H9 (cell line): ENCODE measurements around the gene MRPL30. TPM values are rescaled to one million over a fixed set of nuclear protein-coding genes. Genes with fewer than 3 reads are reported as not detected.
"Not testable (repeated sequence)": the region's sequence is repeated elsewhere in the genome, so short reads cannot be mapped to it uniquely, and the experiment has no call there.

Experiments
- DNase-seq: peaks from one replicate; pipeline ENCODE4 v3.0.0-alpha.2; 2017
- H2AFZ ChIP-seq: one replicate; pipeline ENCODE4 v1.6.1; 2013; ENCODE audit warnings: mild to moderate bottlenecking, low read length, control low read depth, moderate library complexity
- H2AK5ac ChIP-seq: 2 replicates; pipeline ENCODE4 v1.6.1; 2013; ENCODE audit warnings: low read length, control low read depth, mixed read lengths; ENCODE audit not compliant: insufficient read length
- H2BK120ac ChIP-seq: one replicate; pipeline ENCODE4 v1.6.1; 2013; ENCODE audit warnings: low read depth, mild to moderate bottlenecking, low read length, control low read depth, inconsistent platforms; ENCODE audit not compliant: poor library complexity, severe bottlenecking
- H2BK12ac ChIP-seq: 2 replicates; pipeline ENCODE4 v1.6.1; 2013; ENCODE audit warnings: low read length, control low read depth, mixed read lengths, low read depth; ENCODE audit not compliant: insufficient read length
- H2BK15ac ChIP-seq: 2 replicates; pipeline ENCODE4 v1.6.1; 2013; ENCODE audit warnings: low read depth, low read length, control low read depth
- H2BK20ac ChIP-seq: one replicate; pipeline ENCODE4 v1.6.1; 2013; ENCODE audit warnings: low read depth, mild to moderate bottlenecking, low read length, control low read depth, inconsistent platforms; ENCODE audit not compliant: poor library complexity, severe bottlenecking
- H2BK5ac ChIP-seq: 2 replicates; pipeline ENCODE4 v1.6.1; 2013; ENCODE audit warnings: low read length, control low read depth, mixed read lengths; ENCODE audit not compliant: insufficient read length
- H3K14ac ChIP-seq: 2 replicates; pipeline ENCODE4 v1.6.1; 2013; ENCODE audit warnings: low read length, control low read depth; ENCODE audit not compliant: insufficient read depth
- H3K18ac ChIP-seq: 2 replicates; pipeline ENCODE4 v1.6.1; 2013; ENCODE audit warnings: low read depth, mild to moderate bottlenecking, mixed read lengths, low read length, control low read depth; ENCODE audit not compliant: insufficient read length
- H3K23ac ChIP-seq: 2 replicates; pipeline ENCODE4 v1.6.1; 2013; ENCODE audit warnings: low read length, control low read depth, mixed read lengths, low read depth; ENCODE audit not compliant: insufficient read length
- H3K23me2 ChIP-seq: 2 replicates; pipeline ENCODE4 v1.6.1; 2013; ENCODE audit warnings: low read depth, mild to moderate bottlenecking, mixed read lengths, low read length, control low read depth; ENCODE audit not compliant: insufficient read length, poor library complexity, severe bottlenecking
- H3K27ac ChIP-seq: 2 replicates; pipeline ENCODE4 v1.5.1; 2013; ENCODE audit warnings: low read length, control low read depth, mixed read lengths, low read depth; ENCODE audit not compliant: insufficient read length
- H3K27me3 ChIP-seq: 2 replicates; pipeline ENCODE4 v1.6.1; 2013; ENCODE audit warnings: low read length, control low read depth, inconsistent platforms; ENCODE audit not compliant: insufficient read depth
- H3K4ac ChIP-seq: 2 replicates; pipeline ENCODE4 v1.6.1; 2013; ENCODE audit warnings: low read depth, mild to moderate bottlenecking, control low read depth, inconsistent platforms, low read length, moderate library complexity
- H3K4me1 ChIP-seq: 2 replicates; pipeline ENCODE4 v1.6.1; 2013; ENCODE audit warnings: low read length, control low read depth, inconsistent platforms; ENCODE audit not compliant: insufficient read depth
- H3K4me2 ChIP-seq: 2 replicates; pipeline ENCODE4 v1.6.1; 2013; ENCODE audit warnings: low read length, control low read depth, mixed read lengths; ENCODE audit not compliant: insufficient read length, insufficient read depth
- H3K56ac ChIP-seq: 2 replicates; pipeline ENCODE4 v1.6.1; 2013; ENCODE audit warnings: low read depth, mild to moderate bottlenecking, mixed read lengths, low read length, control low read depth; ENCODE audit not compliant: insufficient read length
- H3K79me1 ChIP-seq: 2 replicates; pipeline ENCODE4 v1.6.1; 2013; ENCODE audit warnings: low read depth, mild to moderate bottlenecking, moderate library complexity, low read length, control low read depth, inconsistent platforms; ENCODE audit not compliant: insufficient read depth, poor library complexity, severe bottlenecking
- H3K79me2 ChIP-seq: 2 replicates; pipeline ENCODE4 v1.6.1; 2013; ENCODE audit warnings: low read length, control low read depth, inconsistent platforms; ENCODE audit not compliant: insufficient read depth
- H3K9ac ChIP-seq: 2 replicates; pipeline ENCODE4 v1.6.1; 2013; ENCODE audit warnings: low read length, control low read depth, mixed read lengths; ENCODE audit not compliant: insufficient read length; ENCODE audit errors: extremely low read depth
- H3K9me3 ChIP-seq: one replicate; pipeline ENCODE4 v1.6.1; 2013; ENCODE audit warnings: low read depth, low read length, inconsistent platforms; ENCODE audit not compliant: control insufficient read depth
- H3T11ph ChIP-seq: one replicate; pipeline ENCODE4 v1.6.1; 2013; ENCODE audit warnings: mild to moderate bottlenecking, low read length, control low read depth, inconsistent platforms
- H4K20me1 ChIP-seq: one replicate; pipeline ENCODE4 v1.6.1; 2013; ENCODE audit not compliant: control insufficient read depth, insufficient read length, insufficient read depth
- H4K5ac ChIP-seq: 2 replicates; pipeline ENCODE4 v1.6.1; 2013; ENCODE audit warnings: low read depth, mild to moderate bottlenecking, mixed read lengths, low read length, control low read depth; ENCODE audit not compliant: insufficient read length
- H4K8ac ChIP-seq: replicated peaks from 2 replicates; pipeline ENCODE4 v1.6.1; 2013; ENCODE audit warnings: low read length, control low read depth, mixed read lengths, low read depth; ENCODE audit not compliant: insufficient read length
- H4K91ac ChIP-seq: 2 replicates; pipeline ENCODE4 v1.6.1; 2013; ENCODE audit warnings: low read depth, mild to moderate bottlenecking, moderate library complexity, mixed read lengths, low read length, control low read depth; ENCODE audit not compliant: insufficient read length
- H3K27ac Mint-ChIP-seq, 3 experiments: 2 replicates in 2 of 3; 3 replicates in 1 of 3; pipeline ENCODE4 v1.8.0; 2020 to 2021; ENCODE audit warnings: mixed read lengths in 3 of 3, mild to moderate bottlenecking in 1 of 3, moderate library complexity in 1 of 3
- H3K27me3 Mint-ChIP-seq: 2 replicates; pipeline ENCODE4 v1.8.0; 2021; ENCODE audit warnings: low read depth, mild to moderate bottlenecking, moderate library complexity, mixed read lengths
- H3K36me3 Mint-ChIP-seq, 3 experiments: 2 replicates in 2 of 3; 3 replicates in 1 of 3; pipeline ENCODE4 v1.8.0; 2020 to 2021; ENCODE audit warnings: low read depth in 3 of 3, mixed read lengths in 3 of 3; ENCODE audit not compliant: insufficient read depth in 1 of 3
- H3K4me1 Mint-ChIP-seq, 2 experiments: 2 replicates each; pipeline ENCODE4 v1.8.0; 2020; ENCODE audit warnings: mixed read lengths in 2 of 2
- H3K4me3 Mint-ChIP-seq, 2 experiments: 2 replicates in 1 of 2; 3 replicates in 1 of 2; pipeline ENCODE4 v1.8.0; 2020 to 2021; ENCODE audit warnings: mild to moderate bottlenecking in 2 of 2, mixed read lengths in 2 of 2, moderate library complexity in 1 of 2
- H3K9me3 Mint-ChIP-seq, 2 experiments: 2 replicates in 1 of 2; 3 replicates in 1 of 2; pipeline ENCODE4 v1.8.0; 2020; ENCODE audit warnings: mild to moderate bottlenecking in 2 of 2, mixed read lengths in 2 of 2, moderate library complexity in 1 of 2
- CTCF ChIP-seq: fragments of 200-600 bp; sonication (generic); conservative IDR thresholded peaks from 3 replicates; pipeline ENCODE4 v1.8.0; 2021; ENCODE audit warnings: antibody characterized with exemption, mild to moderate bottlenecking
- WGBS: extraction: QIAGEN DNeasy Blood & Tissue Kit; methylation state at CpG from one replicate; pipeline ENCODE4 v1.1.7; 2013; ENCODE audit warnings: missing lambda C conversion rate, low lambda C conversion rate, mixed read lengths; ENCODE audit not compliant: insufficient read length; ENCODE audit errors: extremely low coverage; 5-methylcytosine and 5-hydroxymethylcytosine counted together
- long read RNA-seq: library from polyadenylated mRNA; unstranded; transcript quantifications from one replicate; pipeline ENCODE4 v2.0.0, GENCODE V29; 2020
- total RNA-seq: library from RNA; stranded (reverse); gene quantifications from 2 replicates; pipeline ENCODE4 v1.2.1, GENCODE V29; 2021

Gene MRPL30
- total RNA-seq, result 50.8 and 51.4 TPM in 2 replicates
- long read RNA-seq, transcript MRPL30-201 (6 exons, 2,605 nt), result major isoform, 104 of 140 reads
- long read RNA-seq, partial matches to known transcripts, result 8 of 140 reads
- long read RNA-seq, other reads (novel, unspliced or antisense), result 26 of 140 reads

- Histone ChIP-seq H3K9me3 (no peaks in the 10 kb centered on the region), H2BK5ac (no peak within 1 kb of the TSS), H3K14ac (peak within 1 kb of the TSS; percentile 46; the same call in 1 of the 2 replicates), H3K27ac (peak within 1 kb of the TSS; percentile 31), H4K20me1 (no peaks in the 10 kb centered on the region), H4K5ac (no peak within 1 kb of the TSS), H2BK120ac (no peak within 1 kb of the TSS), H3K79me1 (peaks cover 3% of the 10 kb centered on the region), H4K8ac (no peak within 1 kb of the TSS), H2BK15ac (no peak within 1 kb of the TSS), H2BK20ac (no peak within 1 kb of the TSS), H4K91ac (no peak within 1 kb of the TSS), H2AFZ (no peak within 1 kb of the TSS), H2AK5ac (no peak within 1 kb of the TSS), H3K4ac (no peak within 1 kb of the TSS; the same call in 1 of the 2 replicates), H2BK12ac (no peak within 1 kb of the TSS), H3K56ac (no peak within 1 kb of the TSS), H3K79me2 (peaks cover 18% of the 10 kb centered on the region; the same call in 1 of the 2 replicates), H3T11ph (no peak within 1 kb of the TSS), H3K23ac (no peak within 1 kb of the TSS), H3K23me2 (peaks cover 3% of the 10 kb centered on the region), H3K27me3 (no peaks in the 10 kb centered on the region), H3K18ac (peak within 1 kb of the TSS; percentile 41), H3K9ac (peak within 1 kb of the TSS; percentile 82), H3K4me2 (peak within 1 kb of the TSS; percentile 78), H3K4me1 (no peaks in the 10 kb centered on the region)
- peaks cover 20 to 21% of the 10 kb centered on the region in 2 experiments for H3K4me1 Mint-ChIP-seq
- no peak for TF ChIP-seq CTCF
- no peaks in the 10 kb centered on the region for H3K9me3 Mint-ChIP-seq
- H3K27me3 Mint-ChIP-seq, result no peaks in the 10 kb centered on the region
- H3K4me3 Mint-ChIP-seq, result peak within 1 kb of the TSS; percentile 99 to 100
- H3K36me3 Mint-ChIP-seq, result peaks cover 0 to 10% (median 4%) of the 10 kb centered on the region in 3 experiments; a peak in 6 of 7 replicates
- peak; percentile 94 for DNase-seq
- peak within 1 kb of the TSS; percentile 98 to 99 (median 99) for H3K27ac Mint-ChIP-seq
- WGBS, result no CpG with 5 or more reads among the region's 39 CpGs
Measured at GRCh38 chr2:99180755-99181623, at the start of gene MRPL30, which contains the start of gene MITD1. MRPL30 (plus strand) TSS chr2:99181184; CDS start chr2:99186204, 5,020 bp downstream. MITD1 (minus strand) TSS chr2:99181058; CDS start chr2:99180981, 77 bp downstream.

GRCh38 chr2:99135044-99135556 is 45.9 kb upstream of the MRPL30 start:
- not testable (repeated sequence) for H3K18ac ChIP-seq, H3K9ac ChIP-seq, H3K4me3 Mint-ChIP-seq, H4K5ac ChIP-seq, H2BK15ac ChIP-seq, H4K8ac ChIP-seq, H3K79me2 ChIP-seq, H3K4me2 ChIP-seq, H3K27ac ChIP-seq, H3K4ac ChIP-seq, H3K27me3 ChIP-seq, H2AK5ac ChIP-seq, H3K4me1 ChIP-seq, H4K91ac ChIP-seq, H3K14ac ChIP-seq, H3K4me1 Mint-ChIP-seq, H4K20me1 ChIP-seq, H3K23ac ChIP-seq, DNase-seq, H2BK20ac ChIP-seq, H3T11ph ChIP-seq, H2BK12ac ChIP-seq, H3K27ac Mint-ChIP-seq, H2BK5ac ChIP-seq, H3K79me1 ChIP-seq, H2AFZ ChIP-seq, H2BK120ac ChIP-seq, H3K23me2 ChIP-seq, H3K56ac ChIP-seq
- no CpG with 5 or more reads among the region's 2 CpGs for WGBS
- Mint-ChIP-seq H3K27me3 (peaks cover 39% of the 10 kb centered on the region), H3K9me3 (peaks cover 66 to 78% of the 10 kb centered on the region in 2 experiments), H3K36me3 (peaks cover 43 to 73% (median 65%) of the 10 kb centered on the region in 3 experiments)
- peaks cover 19% of the 10 kb centered on the region for H3K9me3 ChIP-seq
